Measurements from ENCODE around the gene TMED9. TPM values are rescaled to one million over a fixed set of nuclear protein-coding genes. Genes with fewer than 3 reads are reported as not detected.

The TMED9 gene
- total RNA-seq, 4 donors from 2014 or later = 83.3 to 97.1 (median 95.8) TPM

- H3K9me3 ChIP-seq = no peaks in the 10 kb centered on the region
- TF ChIP-seq POLR2A (IDR thresholded peaks at IDR 0.05) (no peak), EP300 (IDR thresholded peaks at IDR 0.05) (no peak), CTCF (IDR thresholded peaks at IDR 0.05) (no peak)
- 73 to 78% methylated on average over 16 to 21 of the region's 21 CpGs for WGBS, 2 donors
- no peak overlapping the region for H3K4me3 ChIP-seq
- H3K4me1 ChIP-seq = peaks cover 0 to 9% (median 2%) of the 10 kb centered on the region in 4 donors
- no peak for DNase-seq (ENCODE audit: low spot score in 2 of 2)
- H3K36me3 ChIP-seq = peaks cover 0 to 57% (median 0%) of the 10 kb centered on the region in 3 donors
- H3K27me3 ChIP-seq = no peaks in the 10 kb centered on the region
- no peak overlapping the region for H3K27ac ChIP-seq
Observed at GRCh38 chr5:177609076-177610059, 17.4 kb downstream of the TMED9 start.

- Histone ChIP-seq H3K4me3 (no peak overlapping the region), H3K27ac (no peak overlapping the region), H3K36me3 (peaks cover 0 to 49% (median 0%) of the 10 kb centered on the region in 3 donors), H3K9me3 (no peaks in the 10 kb centered on the region), H3K4me1 (peaks cover 0 to 9% (median 2%) of the 10 kb centered on the region in 4 donors), H3K27me3 (no peaks in the 10 kb centered on the region)
- 62 to 78% methylated on average over 12 to 13 of the region's 13 CpGs for WGBS, 2 donors
- TF ChIP-seq EP300 (IDR thresholded peaks at IDR 0.05) (no peak), CTCF (IDR thresholded peaks at IDR 0.05) (no peak), POLR2A (IDR thresholded peaks at IDR 0.05) (no peak)
- no peak for DNase-seq (ENCODE audit: low spot score in 2 of 2)
Observed at GRCh38 chr5:177610131-177610769, 18.2 kb downstream of the TMED9 start.

- Histone ChIP-seq H3K4me1 (peaks cover 0 to 9% (median 2%) of the 10 kb centered on the region in 4 donors), H3K9me3 (no peaks in the 10 kb centered on the region), H3K36me3 (peaks cover 0 to 42% (median 0%) of the 10 kb centered on the region in 3 donors), H3K27ac (no peak overlapping the region), H3K4me3 (no peak overlapping the region), H3K27me3 (no peaks in the 10 kb centered on the region)
- WGBS, 2 donors = 77 to 88% methylated on average over 4 of the region's 4 CpGs
- TF ChIP-seq EP300 (IDR thresholded peaks at IDR 0.05) (no peak), CTCF (IDR thresholded peaks at IDR 0.05) (no peak), POLR2A (IDR thresholded peaks at IDR 0.05) (no peak)
- DNase-seq (ENCODE audit: low spot score in 2 of 2) = no peak
Observed at GRCh38 chr5:177610770-177611445, 18.9 kb downstream of the TMED9 start.

GRCh38 chr5:177611446-177612214 lies 19.6 kb downstream of the TMED9 start:
- WGBS, 2 donors = 87 to 88% methylated on average over 15 of the region's 15 CpGs
- peaks cover 0 to 9% (median 2%) of the 10 kb centered on the region in 4 donors for H3K4me1 ChIP-seq
- TF ChIP-seq EP300 (IDR thresholded peaks at IDR 0.05) (no peak), CTCF (IDR thresholded peaks at IDR 0.05) (no peak), POLR2A (IDR thresholded peaks at IDR 0.05) (no peak)
- no peak for DNase-seq (ENCODE audit: low spot score in 2 of 2)
- H3K27ac ChIP-seq = no peak overlapping the region
- no peaks in the 10 kb centered on the region for H3K27me3 ChIP-seq
- H3K9me3 ChIP-seq = no peaks in the 10 kb centered on the region
- H3K36me3 ChIP-seq = peaks cover 0 to 40% (median 0%) of the 10 kb centered on the region in 3 donors
- H3K4me3 ChIP-seq = no peak overlapping the region

Measured in tibial nerve (tissue), 4 donors.